GM21390 (cell line): Measurements from ENCODE around the gene NPM1.

Experiments
- ATAC-seq: cut with Tn5 transposase; IDR thresholded peaks from one replicate; pipeline ENCODE4 v1.9.1; 2021; ENCODE audit not compliant: unreplicated experiment

Gene NPM1

DNA sequence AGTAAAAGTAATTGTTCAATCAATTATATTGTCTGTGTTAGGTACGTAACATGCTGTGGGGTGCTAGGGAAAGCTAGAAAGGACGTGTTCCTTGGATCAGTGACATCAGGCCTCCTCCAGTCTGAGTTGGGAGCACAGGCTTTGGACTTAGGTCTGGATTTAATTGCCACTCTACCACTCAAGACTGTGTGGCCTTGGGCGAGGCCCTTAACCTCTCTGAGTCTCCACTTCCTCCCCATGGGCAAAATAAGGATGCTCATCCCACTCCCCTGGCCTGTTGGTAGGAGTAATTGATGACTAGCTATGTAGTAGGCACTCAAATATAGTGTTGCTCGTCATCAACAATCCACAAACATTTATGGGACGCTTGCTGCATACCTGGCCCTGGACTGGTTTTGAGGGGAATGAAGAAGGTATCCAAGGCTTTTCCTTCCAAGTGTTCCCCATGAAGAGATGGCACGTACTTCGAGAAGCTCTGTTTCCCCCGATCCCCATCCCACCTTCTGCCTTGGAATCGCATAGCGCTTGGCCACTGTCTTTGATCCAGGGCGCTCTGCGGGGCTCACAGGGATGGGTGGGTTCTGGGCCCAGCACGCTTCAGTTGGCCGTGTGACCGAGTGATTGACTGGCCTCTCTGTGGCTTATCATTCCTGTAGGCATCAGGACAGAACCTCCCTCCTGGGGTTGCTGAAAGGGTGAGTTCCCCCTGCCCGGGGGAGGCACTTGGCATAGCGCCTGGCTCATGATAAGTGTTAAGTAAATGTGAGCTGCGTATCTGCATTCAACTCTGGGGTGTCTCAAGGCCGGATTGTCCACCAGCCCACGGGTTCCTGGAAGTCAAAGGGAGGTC is 39.9 kb downstream of the NPM1 start:
- ATAC-seq = no peak

DNA sequence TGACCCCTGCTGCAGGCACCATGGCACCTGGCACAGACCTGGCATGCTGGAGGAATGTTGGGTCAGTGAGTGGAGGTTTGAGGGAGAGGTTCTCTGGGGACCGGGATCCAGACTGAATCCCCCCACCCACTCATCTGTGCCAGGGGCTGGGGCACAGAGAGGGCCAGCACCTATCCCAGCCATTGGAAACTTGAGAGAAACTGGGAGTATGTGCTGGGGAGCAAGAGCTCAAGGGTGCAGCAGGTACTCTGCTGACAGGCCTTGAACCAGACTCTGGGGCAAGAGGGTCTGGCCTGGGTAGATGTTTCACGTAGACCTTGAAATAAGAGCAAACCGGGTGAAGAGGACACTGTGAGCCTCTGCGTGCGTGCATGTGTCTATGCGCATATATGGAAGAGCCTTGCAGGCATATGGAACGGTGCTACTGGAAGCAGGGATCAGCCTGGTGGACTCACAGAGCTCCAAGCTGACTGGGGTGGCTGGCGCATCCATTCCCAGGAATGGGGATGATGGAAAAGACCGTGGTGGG is 40.6 kb downstream of the NPM1 start:
- no peak for ATAC-seq

DNA sequence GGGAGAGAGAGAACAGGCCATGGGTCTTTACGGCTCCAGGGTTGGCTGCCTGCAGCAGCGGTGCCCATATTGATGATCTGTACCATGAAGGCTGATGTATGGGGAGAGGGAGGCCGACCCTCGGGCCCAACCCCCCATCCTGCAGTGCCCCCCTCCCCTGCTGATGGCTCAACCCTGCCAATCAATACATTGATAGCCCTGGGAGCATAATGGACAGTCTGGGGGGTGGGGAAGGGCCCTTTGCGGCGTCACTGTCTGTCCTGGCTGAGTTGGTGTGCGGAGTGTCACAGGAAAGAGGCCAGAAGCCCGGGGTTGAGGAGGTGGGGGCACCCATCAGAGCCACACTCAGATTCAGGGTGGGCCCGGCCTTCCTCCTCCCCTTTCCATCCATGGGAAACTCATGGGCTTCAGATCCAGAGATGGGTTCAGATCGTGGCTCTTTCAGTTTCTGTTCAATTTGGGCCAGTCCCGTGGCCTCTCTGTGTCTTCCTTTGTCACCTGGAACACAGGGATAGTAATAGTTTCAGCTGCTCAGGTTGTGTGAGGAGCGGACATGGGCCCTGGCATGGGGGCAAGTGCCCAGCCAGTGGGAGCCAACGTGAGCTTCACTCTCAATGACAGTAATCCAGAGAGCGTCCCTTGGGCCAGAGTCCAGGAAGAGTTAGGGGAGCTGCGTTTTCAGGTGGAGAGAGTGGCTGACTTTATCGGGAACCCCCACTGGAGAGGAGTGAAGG is 41.3 kb downstream of the NPM1 start:
- ATAC-seq = no peak

DNA sequence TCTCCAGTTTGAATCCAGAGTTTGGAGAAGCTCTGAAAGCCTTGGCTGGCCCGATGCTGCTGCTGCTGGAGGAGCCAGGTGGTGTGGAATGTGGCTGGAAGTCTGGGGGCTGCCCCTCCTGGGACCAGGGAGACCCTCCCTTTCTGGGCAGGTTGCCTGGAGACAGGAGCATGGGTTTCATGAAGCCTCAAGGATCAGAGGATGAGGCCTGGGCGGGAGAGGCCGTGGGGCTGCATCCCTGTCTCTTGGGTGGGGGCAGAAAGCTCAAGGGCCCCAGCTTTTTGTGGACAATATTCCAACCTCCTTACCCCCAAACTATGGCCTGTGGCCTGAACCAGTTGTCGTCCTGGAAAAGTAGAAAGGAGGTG is 41.9 kb downstream of the NPM1 start:
- no peak for ATAC-seq

DNA sequence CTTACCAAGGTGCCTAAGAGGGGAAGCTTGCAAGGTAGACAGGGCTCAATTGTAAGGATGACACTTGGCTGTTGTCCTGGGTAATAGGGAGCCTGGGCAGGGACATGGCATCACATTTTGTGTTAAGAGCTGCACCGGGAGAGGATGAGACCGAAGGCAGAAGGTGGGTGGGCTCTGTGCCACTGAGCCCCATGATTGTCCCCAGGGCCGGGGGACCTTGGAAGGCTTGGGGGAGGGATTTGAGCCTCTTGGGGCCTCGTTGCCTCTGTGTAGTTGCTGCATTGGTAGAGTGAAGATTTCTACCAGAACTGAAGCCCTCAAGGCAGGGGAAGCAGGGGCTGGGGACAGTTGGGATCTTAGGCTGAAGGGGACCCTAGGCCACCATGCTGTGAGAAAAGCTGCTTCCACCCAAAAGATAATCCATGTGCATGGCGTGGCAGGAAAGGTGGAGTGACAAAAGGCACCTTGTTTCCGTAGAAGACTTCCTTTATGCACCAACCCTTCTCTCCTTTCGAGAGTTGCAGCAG is 43.7 kb downstream of the NPM1 start:
- ATAC-seq = no peak

DNA sequence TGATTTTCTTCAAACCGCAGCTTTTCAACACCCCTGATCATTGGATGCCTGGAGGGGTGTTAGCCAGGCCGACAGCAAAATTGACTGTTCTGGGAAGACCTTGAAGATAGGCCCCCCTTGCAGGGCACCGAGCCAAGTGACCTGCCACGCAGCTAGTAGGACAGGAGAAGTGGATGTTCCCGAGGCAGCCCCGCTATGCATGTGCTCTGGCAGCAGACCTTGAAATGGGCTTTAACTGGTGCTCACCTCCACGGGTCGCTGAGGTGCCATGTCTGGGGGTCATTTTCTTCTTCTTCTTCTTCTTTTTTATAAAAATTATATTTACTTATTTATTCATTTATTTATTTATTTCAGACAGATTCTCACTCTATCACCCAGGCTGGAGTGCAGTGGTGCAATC is 44.4 kb downstream of the NPM1 start:
- no peak for ATAC-seq

DNA sequence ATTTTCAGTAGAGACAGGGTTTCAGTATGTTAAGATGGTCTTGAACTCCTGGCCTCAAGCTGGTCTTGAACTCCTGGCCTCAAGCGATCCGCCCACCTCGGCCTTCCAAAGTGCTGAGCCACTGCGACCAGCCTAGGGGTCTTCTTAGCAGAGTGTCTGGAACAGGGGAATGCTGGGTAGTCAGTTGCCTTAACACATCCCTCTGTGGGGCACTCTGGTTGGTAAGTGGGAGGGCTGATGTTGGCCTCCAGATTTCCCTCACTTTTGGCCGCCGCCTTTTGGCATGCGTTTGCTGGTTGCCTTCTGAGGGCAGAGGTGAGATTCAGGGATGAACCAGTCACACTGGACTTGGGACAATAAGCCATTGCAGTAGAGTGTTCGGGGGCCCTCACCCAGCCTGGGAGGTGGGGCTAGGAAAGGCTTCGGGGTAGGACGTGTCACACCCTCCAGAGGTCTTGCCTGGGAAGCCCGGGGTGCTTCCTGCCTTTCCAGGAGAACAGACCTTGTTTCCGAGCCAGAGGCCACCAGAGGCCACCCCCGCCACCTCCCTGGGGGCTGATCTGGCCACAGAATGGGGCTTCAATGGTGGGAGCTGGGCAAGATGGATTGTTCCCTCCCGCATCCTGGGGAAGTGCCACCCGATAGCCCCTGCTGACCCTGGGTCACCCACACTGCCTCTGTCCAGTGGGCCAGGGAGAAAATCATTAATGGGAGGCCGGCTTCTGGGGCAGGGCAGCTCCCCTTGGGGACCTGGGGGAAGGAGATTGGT is 45.1 kb downstream of the NPM1 start:
- ATAC-seq = no peak

DNA sequence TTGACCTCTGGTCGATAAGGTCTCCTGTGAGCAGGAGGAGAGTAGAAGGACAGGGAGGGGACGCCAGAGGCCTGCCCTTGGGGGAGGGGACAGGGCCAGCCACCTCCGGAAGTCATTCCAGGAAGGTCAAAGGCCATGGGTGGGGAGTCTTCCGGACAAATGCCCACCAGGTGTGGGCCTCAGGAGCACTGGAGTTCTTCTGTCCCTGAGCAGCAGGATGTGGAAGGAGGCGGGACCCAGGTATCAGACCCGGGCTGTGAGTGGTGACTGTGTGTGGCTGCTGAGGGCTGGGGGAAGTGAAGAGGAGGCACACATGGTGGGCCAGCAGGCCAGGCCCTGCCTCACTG is 45.7 kb downstream of the NPM1 start:
- no peak for ATAC-seq

DNA sequence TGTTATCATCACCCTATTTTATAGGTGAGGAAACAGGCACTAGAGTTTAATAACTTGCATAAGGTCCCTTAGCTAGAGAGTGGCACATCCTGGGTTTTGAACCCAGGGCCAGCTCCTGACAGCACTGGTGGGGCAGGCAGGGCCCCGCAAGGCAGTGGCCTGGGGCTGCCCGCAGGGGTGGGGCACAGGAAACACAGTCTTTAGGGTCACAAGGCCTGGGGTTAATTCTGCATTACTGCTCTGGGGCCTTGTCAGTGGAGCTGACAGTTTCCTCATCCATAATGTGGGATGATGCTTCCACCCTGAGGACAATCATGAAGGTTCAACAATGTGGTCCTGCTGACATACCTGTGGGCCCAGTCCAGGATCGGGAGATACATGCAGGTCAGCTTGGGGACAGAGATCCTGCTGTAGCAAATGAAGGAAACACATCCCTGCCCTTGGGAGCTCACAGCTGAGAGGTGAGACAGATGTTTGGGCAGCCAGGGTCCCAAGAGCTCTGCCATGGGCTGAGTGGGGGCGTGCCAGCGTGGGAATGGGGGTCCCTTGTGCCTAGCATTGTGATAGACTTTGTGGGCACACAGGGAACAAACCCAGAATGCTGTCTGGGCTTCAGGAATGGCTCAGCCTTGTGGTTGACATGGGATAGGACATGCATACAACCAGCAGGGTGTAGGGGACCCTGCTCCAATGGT is 46.5 kb downstream of the NPM1 start:
- no peak for ATAC-seq

DNA sequence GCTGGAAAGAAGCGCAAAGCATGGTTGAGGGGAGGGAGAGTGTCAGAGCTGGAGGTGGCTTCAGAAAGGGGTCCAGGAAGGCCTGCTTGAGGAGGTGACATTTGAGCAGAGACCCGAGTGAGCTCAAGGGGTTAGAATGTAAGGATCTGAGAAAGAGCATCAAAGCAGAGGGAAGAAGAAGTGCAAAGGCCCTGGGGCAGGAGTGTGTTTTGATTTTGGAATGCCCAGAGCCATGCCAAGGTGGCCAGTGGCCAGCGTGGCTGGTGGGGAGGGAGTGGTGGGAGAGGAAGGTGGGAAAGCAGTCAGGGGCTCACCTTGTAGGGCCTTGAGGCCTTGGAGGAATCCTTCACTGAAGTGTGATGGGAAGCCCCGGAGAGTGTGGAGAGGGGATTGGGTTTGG is 47.2 kb downstream of the NPM1 start:
- ATAC-seq = no peak

DNA sequence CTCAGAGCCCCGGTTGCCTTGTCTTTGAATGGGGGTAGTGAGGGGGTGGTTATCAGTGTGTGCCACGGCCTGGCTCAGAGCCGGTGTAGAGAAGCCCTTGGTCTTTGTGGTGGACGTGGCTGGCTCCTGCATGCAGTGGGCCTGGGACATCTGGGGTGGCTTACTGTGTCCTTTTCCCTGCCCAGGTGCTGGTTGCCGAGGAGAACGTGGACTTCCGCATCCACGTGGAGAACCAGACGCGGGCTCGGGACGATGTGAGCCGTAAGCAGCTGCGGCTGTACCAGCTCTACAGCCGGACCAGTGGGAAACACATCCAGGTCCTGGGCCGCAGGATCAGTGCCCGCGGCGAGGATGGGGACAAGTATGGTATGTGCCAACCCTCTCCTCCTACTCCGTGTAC is 48.3 kb downstream of the NPM1 start:
- no peak for ATAC-seq

DNA sequence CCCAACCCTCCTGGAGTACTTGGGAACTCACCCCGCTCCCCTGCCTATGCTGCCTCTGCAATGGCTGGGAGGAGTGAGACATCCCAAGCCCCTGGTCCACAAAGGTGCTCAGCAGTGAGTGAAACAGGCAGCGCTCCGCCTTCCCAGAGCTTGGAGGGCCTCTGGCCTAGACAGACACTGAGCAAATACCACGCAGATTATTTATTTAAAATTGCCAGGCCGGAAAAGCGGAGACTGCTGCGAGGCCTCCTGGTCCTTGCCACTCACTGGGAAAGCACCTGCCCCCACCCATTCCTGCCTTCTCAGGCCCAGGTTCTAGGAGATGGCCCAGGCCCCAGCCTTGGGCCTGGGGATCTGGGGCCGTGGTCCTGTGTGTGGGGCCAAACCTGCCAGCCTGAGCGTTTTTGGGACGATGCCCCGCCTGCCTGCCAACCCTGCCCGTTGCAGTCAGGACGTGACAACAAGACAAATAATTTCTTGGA is 49.2 kb downstream of the NPM1 start:
- no peak for ATAC-seq

DNA sequence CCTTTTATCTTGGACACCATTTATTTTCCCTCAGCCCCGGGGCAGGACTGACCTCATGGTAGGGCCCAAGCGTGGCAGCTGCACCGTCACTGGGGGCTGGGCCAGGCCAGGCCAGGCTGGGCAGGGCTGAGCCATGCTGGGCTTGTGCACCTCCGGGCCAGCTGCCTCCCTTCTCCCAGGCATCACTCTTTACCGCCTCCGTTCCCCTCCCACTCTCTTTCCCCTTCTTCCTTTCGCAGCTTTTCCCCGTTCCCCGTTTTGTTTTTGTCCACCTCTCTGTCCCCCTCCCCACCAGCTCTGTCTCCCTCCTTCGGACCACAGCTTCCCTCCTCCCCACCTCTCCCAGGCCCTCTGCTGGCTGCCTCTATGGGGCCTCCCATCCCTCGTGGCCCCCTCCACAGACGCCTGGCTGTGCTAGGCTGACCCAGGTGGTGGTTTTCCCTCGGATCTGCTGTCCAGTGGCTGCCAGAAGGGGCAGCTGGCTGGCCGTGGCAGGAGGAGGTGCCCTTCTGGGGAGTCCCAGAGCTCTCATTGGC is 49.7 kb downstream of the NPM1 start:
- ATAC-seq = no peak

DNA sequence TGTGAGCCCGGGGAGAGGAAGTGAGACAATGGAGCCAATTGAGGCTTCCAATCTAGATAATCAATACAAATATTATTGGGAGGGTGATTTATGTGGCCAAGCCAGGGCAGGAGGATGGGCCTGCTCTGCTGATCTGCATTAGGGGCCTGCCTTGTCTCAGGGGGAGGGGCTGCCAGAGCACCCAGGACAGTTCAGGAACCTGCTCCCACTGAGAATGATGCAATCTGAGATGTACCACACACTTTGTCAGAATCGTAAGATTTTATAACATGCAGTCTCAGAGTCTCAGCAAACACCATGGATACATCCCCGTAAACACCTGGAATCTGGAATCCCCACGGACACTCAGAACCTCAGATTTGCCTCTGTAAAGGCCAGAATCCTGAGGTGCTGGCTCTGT is 51.1 kb downstream of the NPM1 start:
- no peak for ATAC-seq

DNA sequence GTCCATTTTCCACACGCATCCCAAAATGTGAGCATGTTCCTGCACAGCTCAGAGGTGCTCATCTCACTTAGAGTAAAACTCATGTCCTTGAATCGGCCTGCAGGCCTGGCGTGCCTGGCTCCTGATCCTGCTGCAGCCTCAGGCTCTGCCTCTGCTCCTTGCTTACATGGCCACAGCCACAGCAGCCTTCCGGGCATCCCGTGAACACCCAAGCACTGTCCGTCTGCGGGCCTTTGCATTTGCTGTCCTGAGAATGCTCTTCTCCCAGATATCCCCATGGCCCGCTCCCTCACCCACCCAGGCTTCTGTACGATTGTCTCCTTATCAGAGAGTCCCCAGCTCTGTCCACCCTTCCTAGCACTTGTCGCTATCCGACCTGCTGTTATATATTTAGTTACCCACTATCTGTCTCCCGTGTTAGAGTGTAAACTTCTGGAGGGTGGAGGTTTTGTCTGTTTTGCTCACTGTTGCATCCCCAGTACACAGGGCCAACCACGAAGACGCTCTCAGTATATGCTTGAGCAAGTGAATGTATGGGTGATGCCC is 53.7 kb downstream of the NPM1 start:
- ATAC-seq = no peak

DNA sequence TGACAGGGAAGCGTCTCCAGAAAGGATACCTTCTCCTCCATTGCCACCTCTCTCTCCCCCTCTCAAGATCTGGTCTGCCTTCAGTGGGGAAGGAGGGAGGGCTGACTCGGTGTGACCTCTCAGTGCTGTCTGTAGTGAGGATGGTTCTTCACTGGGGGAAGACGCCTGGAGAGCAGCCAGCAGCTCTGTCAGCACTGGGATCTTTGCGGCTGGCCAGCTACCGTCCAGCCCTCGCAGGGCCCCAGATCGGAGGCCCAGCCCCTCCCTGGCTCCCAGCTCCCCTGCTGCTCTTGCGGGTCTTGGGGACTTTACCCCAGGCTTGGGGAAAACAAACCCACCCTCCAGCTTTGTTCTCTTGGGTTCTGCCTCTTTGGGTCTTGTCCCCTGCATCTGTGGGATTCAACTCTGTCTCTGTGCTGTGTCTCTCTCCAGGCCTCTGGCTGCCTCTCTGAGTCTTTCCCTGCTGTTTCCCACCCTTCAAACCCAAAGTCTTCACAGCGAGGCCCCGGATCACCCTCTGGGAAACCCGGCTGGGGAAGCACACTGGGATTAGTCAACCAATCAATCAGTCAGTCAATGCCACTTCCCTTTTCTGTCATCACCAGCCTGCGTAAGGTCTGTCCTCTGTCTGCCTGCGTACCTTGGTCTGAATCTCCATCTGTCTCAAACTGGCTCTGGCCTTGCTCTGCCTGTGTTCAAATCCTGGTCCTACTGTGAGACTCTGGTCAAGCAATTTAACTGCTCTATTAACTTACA is 54.8 kb downstream of the NPM1 start:
- ATAC-seq = no peak

DNA sequence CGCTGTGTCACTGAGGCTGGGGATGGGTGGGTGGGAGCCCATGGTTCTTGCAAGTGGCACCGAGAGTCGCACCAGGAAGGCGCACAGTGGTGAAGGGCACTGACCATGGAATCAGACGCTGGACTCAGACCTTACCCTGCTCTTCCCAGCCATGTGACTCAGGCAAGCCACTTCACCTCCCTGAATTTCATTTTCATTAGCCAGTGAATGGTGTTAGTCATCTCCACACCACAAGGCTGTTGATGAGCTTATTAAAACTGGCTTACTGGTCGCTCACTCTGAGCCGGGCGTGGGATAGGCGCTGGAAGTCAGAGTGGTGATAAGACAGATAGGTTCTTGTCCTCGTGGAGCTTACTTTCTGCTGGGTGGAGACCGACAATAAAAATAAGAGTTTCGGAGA is 56.9 kb downstream of the NPM1 start:
- ATAC-seq = no peak

DNA sequence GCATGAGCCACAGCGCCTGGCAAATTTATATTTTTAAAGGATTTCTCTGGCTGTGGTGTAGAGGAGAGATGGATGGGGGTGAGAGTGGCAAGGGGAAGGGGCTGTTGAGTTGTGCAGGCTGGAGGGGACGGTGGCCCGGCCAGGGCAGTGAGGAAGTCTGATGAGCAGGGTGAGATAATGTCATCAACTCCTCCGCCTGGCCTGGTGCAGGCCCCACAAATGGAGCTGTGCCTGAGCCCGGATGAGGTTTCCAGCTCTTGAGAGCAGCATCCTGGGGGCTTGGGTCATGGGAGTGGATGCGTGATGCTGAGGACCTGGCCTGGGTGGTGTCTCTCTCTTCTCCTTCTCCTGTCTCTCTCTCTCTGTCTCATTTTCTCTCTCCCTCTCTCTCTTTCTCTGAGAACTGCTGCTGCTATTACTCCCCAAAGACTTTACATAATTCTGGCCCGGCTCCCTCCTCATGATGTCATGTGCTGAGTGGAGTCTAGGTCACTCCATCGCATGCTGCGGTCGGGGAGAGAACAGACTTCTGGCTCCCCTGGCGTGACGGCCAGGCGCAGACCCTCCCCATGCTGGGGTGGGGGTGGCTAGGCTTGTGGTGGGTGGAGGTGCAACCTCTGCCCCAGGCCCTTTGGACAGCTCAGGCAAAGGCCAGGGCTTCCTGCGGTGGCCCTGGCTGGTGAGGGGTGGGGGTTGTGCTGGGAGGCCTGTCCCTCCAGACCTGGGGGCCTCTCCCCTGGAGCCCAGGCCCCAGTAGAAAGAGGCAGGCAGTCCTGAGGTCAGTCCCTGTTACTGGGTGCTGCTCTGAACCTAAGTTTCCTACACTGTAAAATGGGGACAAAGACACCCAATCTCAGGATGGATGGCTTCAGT is 58.2 kb downstream of the NPM1 start:
- no peak for ATAC-seq
